Measurements from ENCODE around the gene ZNF304.
A peak's percentile ranks its signal among the peaks of the same experiment; 100 is the strongest.

ZNF304 gene

GRCh38 chr19:57357406-57357805 lies 6.3 kb downstream of the ZNF304 start:
- no peak overlapping the region for H3K18ac ChIP-seq (ENCODE audit: low read length)
- peaks cover 0 to 1% of the 10 kb centered on the region in 2 donors for H3K4me1 ChIP-seq (ENCODE audit: control insufficient read depth in 2 of 2, insufficient read depth in 1 of 2, low read depth in 1 of 2, low read length in 2 of 2)
- no peak for DNase-seq (ENCODE audit: low spot score)
- no peaks in the 10 kb centered on the region for H3K9me3 ChIP-seq (replicated peaks in 1 of 2; ENCODE audit: control insufficient read depth in 2 of 2, insufficient read depth in 1 of 2, low read depth in 1 of 2, low read length in 2 of 2)
- H3K4me3 ChIP-seq (ENCODE audit: low read length in 2 of 2) = no peak overlapping the region
- H3K4ac ChIP-seq (ENCODE audit: low read length) = no peak overlapping the region
- no peak overlapping the region for H2AFZ ChIP-seq (ENCODE audit: low read length)
- H2BK120ac ChIP-seq (ENCODE audit: low read depth, low read length) = no peak overlapping the region
- no peak overlapping the region for H3K4me2 ChIP-seq (ENCODE audit: insufficient read depth, low read length, poor library complexity, severe bottlenecking)
- H4K8ac ChIP-seq (ENCODE audit: low read depth, low read length) = no peak overlapping the region
- H3K27ac ChIP-seq (replicated peaks; ENCODE audit: low read length) = no peak overlapping the region
- H3K9ac ChIP-seq (ENCODE audit: low read depth, low read length, poor library complexity) = no peak overlapping the region
- peaks cover 1% of the 10 kb centered on the region for H3K79me1 ChIP-seq (ENCODE audit: low read depth, low read length)
- H4K91ac ChIP-seq (ENCODE audit: low read depth, low read length, poor library complexity) = no peak overlapping the region
- no peak overlapping the region for H2AK5ac ChIP-seq (ENCODE audit: low read depth, low read length)
- peaks cover 41 to 74% of the 10 kb centered on the region in 2 donors for H3K36me3 ChIP-seq (replicated peaks in 1 of 2; ENCODE audit: control insufficient read depth in 2 of 2, insufficient read depth in 2 of 2, low read length in 2 of 2)
- no peaks in the 10 kb centered on the region for H3K27me3 ChIP-seq (ENCODE audit: control insufficient read depth in 3 of 3, insufficient read depth in 3 of 3, low read depth in 1 of 3, low read length in 3 of 3)
- no CpG with 5 or more reads among the region's 5 CpGs for WGBS, 2 donors (ENCODE audit: extremely low coverage in 2 of 2, insufficient read length in 2 of 2, insufficient replicate concordance in 1 of 2)
- H3K23ac ChIP-seq (ENCODE audit: low read depth, low read length, poor library complexity) = no peak overlapping the region
- H2BK5ac ChIP-seq (ENCODE audit: low read length) = no peak overlapping the region
- H2BK12ac ChIP-seq (ENCODE audit: low read length) = no peak overlapping the region
- no peak overlapping the region for H3K14ac ChIP-seq (ENCODE audit: low read length)
- H2BK15ac ChIP-seq (ENCODE audit: low read length) = no peak overlapping the region

DNA sequence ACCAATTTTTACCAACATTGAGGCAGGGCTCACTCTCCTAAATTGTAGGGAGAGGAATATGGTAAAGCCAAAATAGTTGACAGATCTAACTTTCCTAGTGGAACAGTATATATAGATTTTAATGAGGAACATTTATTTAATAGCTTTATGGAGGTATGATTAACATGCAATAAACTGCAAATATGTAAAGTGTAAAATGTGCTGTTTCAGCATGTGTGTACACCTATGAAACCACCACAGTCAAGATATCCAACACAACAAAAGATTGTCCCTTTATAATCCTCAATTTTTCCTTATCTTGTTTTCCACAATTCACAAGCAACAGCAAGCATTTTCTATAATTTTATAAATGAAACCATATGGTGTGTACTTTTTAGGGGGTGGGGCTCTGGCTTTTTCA lies 8.2 kb downstream of the ZNF304 start:
- Histone ChIP-seq H3K36me3 (replicated peaks in 1 of 2; ENCODE audit: control insufficient read depth in 2 of 2, insufficient read depth in 2 of 2, low read length in 2 of 2) (peaks cover 39 to 55% of the 10 kb centered on the region in 2 donors), H3K9me3 (replicated peaks in 1 of 2; ENCODE audit: control insufficient read depth in 2 of 2, insufficient read depth in 1 of 2, low read depth in 1 of 2, low read length in 2 of 2) (no peaks in the 10 kb centered on the region), H3K4me2 (ENCODE audit: insufficient read depth, low read length, poor library complexity, severe bottlenecking) (no peak overlapping the region), H2AK5ac (ENCODE audit: low read depth, low read length) (no peak overlapping the region), H3K4me3 (ENCODE audit: low read length in 2 of 2) (no peak overlapping the region), H3K27ac (replicated peaks; ENCODE audit: low read length) (no peak overlapping the region), H2BK120ac (ENCODE audit: low read depth, low read length) (no peak overlapping the region), H3K79me1 (ENCODE audit: low read depth, low read length) (peaks cover 2% of the 10 kb centered on the region), H4K91ac (ENCODE audit: low read depth, low read length, poor library complexity) (no peak overlapping the region), H3K18ac (ENCODE audit: low read length) (no peak overlapping the region), H2BK5ac (ENCODE audit: low read length) (no peak overlapping the region), H3K4me1 (ENCODE audit: control insufficient read depth in 2 of 2, insufficient read depth in 1 of 2, low read depth in 1 of 2, low read length in 2 of 2) (peaks cover 0 to 4% of the 10 kb centered on the region in 2 donors), H4K8ac (ENCODE audit: low read depth, low read length) (no peak overlapping the region), H3K9ac (ENCODE audit: low read depth, low read length, poor library complexity) (no peak overlapping the region), H3K4ac (ENCODE audit: low read length) (no peak overlapping the region), H3K14ac (ENCODE audit: low read length) (no peak overlapping the region), H3K23ac (ENCODE audit: low read depth, low read length, poor library complexity) (no peak overlapping the region), H2AFZ (ENCODE audit: low read length) (no peak overlapping the region), H3K27me3 (ENCODE audit: control insufficient read depth in 3 of 3, insufficient read depth in 3 of 3, low read depth in 1 of 3, low read length in 3 of 3) (no peaks in the 10 kb centered on the region), H2BK12ac (ENCODE audit: low read length) (no peak overlapping the region), H2BK15ac (ENCODE audit: low read length) (no peak overlapping the region)
- DNase-seq (ENCODE audit: low spot score) = no peak

GRCh38 chr19:57362419-57362818 lies 11.3 kb downstream of the ZNF304 start:
- H3K36me3 ChIP-seq (replicated peaks in 1 of 2; ENCODE audit: control insufficient read depth in 2 of 2, insufficient read depth in 2 of 2, low read length in 2 of 2) = peaks cover 14 to 26% of the 10 kb centered on the region in 2 donors
- H3K4me1 ChIP-seq (ENCODE audit: control insufficient read depth in 2 of 2, insufficient read depth in 1 of 2, low read depth in 1 of 2, low read length in 2 of 2) = peaks cover 0 to 4% of the 10 kb centered on the region in 2 donors
- no peaks in the 10 kb centered on the region for H3K9me3 ChIP-seq (replicated peaks in 1 of 2; ENCODE audit: control insufficient read depth in 2 of 2, insufficient read depth in 1 of 2, low read depth in 1 of 2, low read length in 2 of 2)
- no peak overlapping the region for H3K9ac ChIP-seq (ENCODE audit: low read depth, low read length, poor library complexity)
- H3K14ac ChIP-seq (ENCODE audit: low read length) = no peak overlapping the region
- H3K79me1 ChIP-seq (ENCODE audit: low read depth, low read length) = peaks cover 2% of the 10 kb centered on the region
- H3K27me3 ChIP-seq (ENCODE audit: control insufficient read depth in 3 of 3, insufficient read depth in 3 of 3, low read depth in 1 of 3, low read length in 3 of 3) = no peaks in the 10 kb centered on the region
- H4K91ac ChIP-seq (ENCODE audit: low read depth, low read length, poor library complexity) = no peak overlapping the region
- no peak overlapping the region for H3K4me2 ChIP-seq (ENCODE audit: insufficient read depth, low read length, poor library complexity, severe bottlenecking)
- no peak overlapping the region for H2BK15ac ChIP-seq (ENCODE audit: low read length)
- H2AK5ac ChIP-seq (ENCODE audit: low read depth, low read length) = no peak overlapping the region
- peak overlapping the region; percentile 73 for H2AFZ ChIP-seq (ENCODE audit: low read length)
- H3K18ac ChIP-seq (ENCODE audit: low read length) = no peak overlapping the region
- no peak overlapping the region for H2BK12ac ChIP-seq (ENCODE audit: low read length)
- no peak overlapping the region for H3K27ac ChIP-seq (replicated peaks; ENCODE audit: low read length)
- no CpG with 5 or more reads among the region's 2 CpGs for WGBS, 2 donors (ENCODE audit: extremely low coverage in 2 of 2, insufficient read length in 2 of 2, insufficient replicate concordance in 1 of 2)
- no peak overlapping the region for H2BK5ac ChIP-seq (ENCODE audit: low read length)
- H3K4me3 ChIP-seq (ENCODE audit: low read length in 2 of 2) = peak overlapping the region in 1 of 2 donors; percentile 68
- H2BK120ac ChIP-seq (ENCODE audit: low read depth, low read length) = no peak overlapping the region
- no peak overlapping the region for H4K8ac ChIP-seq (ENCODE audit: low read depth, low read length)
- H3K23ac ChIP-seq (ENCODE audit: low read depth, low read length, poor library complexity) = no peak overlapping the region
- no peak overlapping the region for H3K4ac ChIP-seq (ENCODE audit: low read length)
- no peak for DNase-seq (ENCODE audit: low spot score)

DNA sequence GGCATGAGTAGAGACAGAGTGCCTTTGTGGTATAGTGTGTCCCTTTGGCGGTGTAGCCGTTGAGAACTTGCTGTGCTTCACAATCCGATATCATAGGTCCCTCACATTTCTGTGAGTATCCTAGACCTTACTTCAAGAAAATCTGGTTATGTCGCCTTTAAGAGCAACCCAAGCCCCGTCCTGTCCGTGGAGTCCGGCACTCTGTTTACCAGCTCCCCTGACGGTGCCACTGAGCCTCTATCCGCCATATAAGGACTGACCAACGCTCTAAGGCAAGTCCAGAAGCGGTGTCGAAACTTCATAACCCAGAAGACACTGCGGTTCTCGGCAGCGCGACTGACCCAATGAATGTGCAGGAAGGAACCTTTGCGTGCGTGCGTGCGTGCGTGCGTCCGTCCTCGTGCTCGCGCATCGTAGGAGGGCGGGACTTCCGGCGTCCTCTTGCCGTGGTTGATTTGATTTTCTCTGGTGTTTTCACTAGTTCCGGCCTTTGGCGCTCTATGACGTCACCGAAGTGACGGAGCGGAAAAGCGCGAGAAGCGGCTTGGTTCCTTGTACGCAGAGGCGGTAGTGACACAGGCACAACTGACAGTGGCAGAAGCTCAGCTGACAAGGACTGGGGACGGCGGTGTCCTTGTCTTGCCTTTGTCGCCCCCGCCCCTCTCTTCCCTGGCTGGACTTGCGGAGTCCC lies 12.1 kb downstream of the ZNF304 start, which contains the start of the genes TRAPPC2B and ZNF547:
Gene TRAPPC2B, plus strand, starts transcription at position 555 of the 691 bp plus-strand sequence. CDS start 1,283 bp downstream, outside the sequence.
Gene ZNF547, plus strand, starts transcription at position 555 of the 691 bp plus-strand sequence. CDS start 5,005 bp downstream, outside the sequence.
- H2BK5ac ChIP-seq (ENCODE audit: low read length) = peak within 1 kb of the TSS; percentile 66
- peak within 1 kb of the TSS; percentile 46 for H2AK5ac ChIP-seq (ENCODE audit: low read depth, low read length)
- H3K27ac ChIP-seq (replicated peaks; ENCODE audit: low read length) = peak within 1 kb of the TSS; percentile 13
- no peak within 1 kb of the TSS for H3K4ac ChIP-seq (ENCODE audit: low read length)
- H3K27me3 ChIP-seq (ENCODE audit: control insufficient read depth in 3 of 3, insufficient read depth in 3 of 3, low read depth in 1 of 3, low read length in 3 of 3) = no peaks in the 10 kb centered on the region
- peaks cover 8 to 20% of the 10 kb centered on the region in 2 donors for H3K36me3 ChIP-seq (replicated peaks in 1 of 2; ENCODE audit: control insufficient read depth in 2 of 2, insufficient read depth in 2 of 2, low read length in 2 of 2)
- H4K8ac ChIP-seq (ENCODE audit: low read depth, low read length) = no peak within 1 kb of the TSS
- no peak within 1 kb of the TSS for H2BK120ac ChIP-seq (ENCODE audit: low read depth, low read length)
- peak; percentile 99 for DNase-seq (ENCODE audit: low spot score)
- H2AFZ ChIP-seq (ENCODE audit: low read length) = peak within 1 kb of the TSS; percentile 74
- H2BK15ac ChIP-seq (ENCODE audit: low read length) = peak within 1 kb of the TSS; percentile 49
- H3K4me1 ChIP-seq (ENCODE audit: control insufficient read depth in 2 of 2, insufficient read depth in 1 of 2, low read depth in 1 of 2, low read length in 2 of 2) = peaks cover 0 to 4% of the 10 kb centered on the region in 2 donors
- H4K91ac ChIP-seq (ENCODE audit: low read depth, low read length, poor library complexity) = no peak within 1 kb of the TSS
- peaks cover 4% of the 10 kb centered on the region for H3K79me1 ChIP-seq (ENCODE audit: low read depth, low read length)
- H3K18ac ChIP-seq (ENCODE audit: low read length) = peak within 1 kb of the TSS; percentile 84
- no peak within 1 kb of the TSS for H2BK12ac ChIP-seq (ENCODE audit: low read length)
- peak within 1 kb of the TSS; percentile 70 for H3K9ac ChIP-seq (ENCODE audit: low read depth, low read length, poor library complexity)
- H3K23ac ChIP-seq (ENCODE audit: low read depth, low read length, poor library complexity) = no peak within 1 kb of the TSS
- H3K9me3 ChIP-seq (replicated peaks in 1 of 2; ENCODE audit: control insufficient read depth in 2 of 2, insufficient read depth in 1 of 2, low read depth in 1 of 2, low read length in 2 of 2) = no peaks in the 10 kb centered on the region
- no CpG with 5 or more reads among the region's 47 CpGs for WGBS, 2 donors (ENCODE audit: extremely low coverage in 2 of 2, insufficient read length in 2 of 2, insufficient replicate concordance in 1 of 2)
- H3K4me3 ChIP-seq (ENCODE audit: low read length in 2 of 2) = peak within 1 kb of the TSS; percentile 68 to 90
- peak within 1 kb of the TSS; percentile 56 for H3K14ac ChIP-seq (ENCODE audit: low read length)
- H3K4me2 ChIP-seq (ENCODE audit: insufficient read depth, low read length, poor library complexity, severe bottlenecking) = peak within 1 kb of the TSS; percentile 89
